WTC11 (cell line): ENCODE data around the gene FKBP10.

ENCODE experiments used
- TEAD4 ChIP-seq: sonication (generic); formaldehyde crosslinking; IDR thresholded peaks from 2 replicates; pipeline ENCODE4 v1.8.0; 2022; ENCODE audit warnings: mild to moderate bottlenecking, missing genetic modification reagents
- TF ChIP-seq, protein P1 (sequence below): sonication (generic); formaldehyde crosslinking; IDR thresholded peaks from 2 replicates; pipeline ENCODE4 v1.8.0; 2022; ENCODE audit warnings: mild to moderate bottlenecking, missing genetic modification reagents
- TF ChIP-seq, protein P2 (sequence below): sonication (generic); formaldehyde crosslinking; IDR thresholded peaks from 2 replicates; pipeline ENCODE4 v1.8.0; 2022; ENCODE audit warnings: mild to moderate bottlenecking, missing genetic modification reagents

DNA sequence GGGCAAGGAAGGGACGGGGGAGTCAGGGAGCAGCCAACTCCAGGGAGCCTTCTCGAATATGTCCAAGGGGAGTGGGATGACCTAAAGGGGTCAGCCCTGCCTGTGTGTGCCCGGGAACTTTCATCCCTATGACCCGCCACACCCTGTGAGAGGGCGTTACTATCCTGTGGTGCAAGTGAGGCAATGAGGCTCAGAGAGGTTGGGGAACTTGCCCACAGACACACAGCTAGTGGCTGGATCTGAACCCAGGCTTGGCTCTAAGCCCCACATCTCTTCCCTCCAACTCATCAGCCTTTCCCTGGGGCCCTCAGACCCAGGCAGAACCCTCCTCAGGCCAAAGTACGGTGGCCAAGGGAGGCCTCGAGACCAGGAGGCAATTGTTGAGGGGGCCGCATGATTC, 49.5 kb upstream of the FKBP10 start:
- TF ChIP-seq, protein P1, sequence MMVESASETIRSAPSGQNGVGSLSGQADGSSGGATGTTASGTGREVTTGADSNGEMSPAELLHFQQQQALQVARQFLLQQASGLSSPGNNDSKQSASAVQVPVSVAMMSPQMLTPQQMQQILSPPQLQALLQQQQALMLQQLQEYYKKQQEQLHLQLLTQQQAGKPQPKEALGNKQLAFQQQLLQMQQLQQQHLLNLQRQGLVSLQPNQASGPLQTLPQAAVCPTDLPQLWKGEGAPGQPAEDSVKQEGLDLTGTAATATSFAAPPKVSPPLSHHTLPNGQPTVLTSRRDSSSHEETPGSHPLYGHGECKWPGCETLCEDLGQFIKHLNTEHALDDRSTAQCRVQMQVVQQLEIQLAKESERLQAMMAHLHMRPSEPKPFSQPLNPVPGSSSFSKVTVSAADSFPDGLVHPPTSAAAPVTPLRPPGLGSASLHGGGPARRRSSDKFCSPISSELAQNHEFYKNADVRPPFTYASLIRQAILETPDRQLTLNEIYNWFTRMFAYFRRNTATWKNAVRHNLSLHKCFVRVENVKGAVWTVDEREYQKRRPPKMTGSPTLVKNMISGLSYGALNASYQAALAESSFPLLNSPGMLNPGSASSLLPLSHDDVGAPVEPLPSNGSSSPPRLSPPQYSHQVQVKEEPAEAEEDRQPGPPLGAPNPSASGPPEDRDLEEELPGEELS (CRISPR knock-in tag): no peak
- TF ChIP-seq, protein P2, sequence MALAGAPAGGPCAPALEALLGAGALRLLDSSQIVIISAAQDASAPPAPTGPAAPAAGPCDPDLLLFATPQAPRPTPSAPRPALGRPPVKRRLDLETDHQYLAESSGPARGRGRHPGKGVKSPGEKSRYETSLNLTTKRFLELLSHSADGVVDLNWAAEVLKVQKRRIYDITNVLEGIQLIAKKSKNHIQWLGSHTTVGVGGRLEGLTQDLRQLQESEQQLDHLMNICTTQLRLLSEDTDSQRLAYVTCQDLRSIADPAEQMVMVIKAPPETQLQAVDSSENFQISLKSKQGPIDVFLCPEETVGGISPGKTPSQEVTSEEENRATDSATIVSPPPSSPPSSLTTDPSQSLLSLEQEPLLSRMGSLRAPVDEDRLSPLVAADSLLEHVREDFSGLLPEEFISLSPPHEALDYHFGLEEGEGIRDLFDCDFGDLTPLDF (CRISPR knock-in tag): no peak
- no peak for TF ChIP-seq TEAD4 (CRISPR knock-in tag)
